Liver (tissue), 9 donors: ENCODE measurements around the gene PRC1. TPM values are rescaled to one million over a fixed set of nuclear protein-coding genes. Genes with fewer than 3 reads are reported as not detected.

Source experiments
- DNase-seq: peaks from one replicate; pipeline ENCODE4 v3.0.0-alpha.2; 2017; ENCODE audit warnings: low spot score
- H3K27ac ChIP-seq, 2 donors: one replicate each; pipeline ENCODE4 v1.7.0; 2013; ENCODE audit warnings: inconsistent platforms in 2 of 2, low read length in 2 of 2, control low read depth in 1 of 2, low read depth in 1 of 2, mild to moderate bottlenecking in 1 of 2
- H3K27me3 ChIP-seq, 4 donors: one replicate each; pipeline versions ENCODE4 v1.6.1 to v1.7.0; 2013; ENCODE audit warnings: low read length in 3 of 4, inconsistent platforms in 1 of 4, mild to moderate bottlenecking in 1 of 4, moderate library complexity in 1 of 4; ENCODE audit not compliant: control insufficient read depth in 4 of 4, insufficient read depth in 4 of 4
- H3K36me3 ChIP-seq, 4 donors: one replicate each; pipeline versions ENCODE4 v1.6.1 to v1.7.0; 2013; ENCODE audit warnings: low read length in 3 of 4, mild to moderate bottlenecking in 3 of 4, low read depth in 1 of 4, moderate library complexity in 1 of 4; ENCODE audit not compliant: control insufficient read depth in 4 of 4, insufficient read depth in 3 of 4
- H3K4me1 ChIP-seq, 4 donors: one replicate each; pipeline versions ENCODE4 v1.6.1 to v1.7.0; 2013; ENCODE audit warnings: low read length in 3 of 4, mild to moderate bottlenecking in 3 of 4, moderate library complexity in 1 of 4; ENCODE audit not compliant: control insufficient read depth in 4 of 4, insufficient read depth in 4 of 4
- H3K4me3 ChIP-seq, 3 donors: one replicate each; pipeline versions ENCODE4 v1.6.1 to v1.7.0; 2013; ENCODE audit warnings: low read length in 3 of 3, control low read depth in 1 of 3, low read depth in 1 of 3, mild to moderate bottlenecking in 1 of 3
- H3K9ac ChIP-seq, 2 donors: one replicate each; pipeline ENCODE4 v1.7.0; 2013; ENCODE audit warnings: low read length in 2 of 2, mild to moderate bottlenecking in 2 of 2, moderate library complexity in 2 of 2, control low read depth in 1 of 2, low read depth in 1 of 2
- H3K9me3 ChIP-seq, 4 donors: one replicate each; pipeline versions ENCODE4 v1.6.1 to v1.7.0; 2013; ENCODE audit warnings: low read length in 3 of 4; ENCODE audit not compliant: control insufficient read depth in 4 of 4
- ATF3 ChIP-seq: IDR thresholded peaks from 2 replicates; pipeline ENCODE4 v1.6.1; 2016; ENCODE audit warnings: antibody characterized with exemption
- CTCF ChIP-seq: fragments of 150-350 bp; IDR thresholded peaks from 2 replicates; pipeline ENCODE4 v1.5.1; 2017; ENCODE audit warnings: improper control_type of control experiment, low read depth, low read length; ENCODE audit not compliant: missing input control
- EGR1 ChIP-seq, 2 donors: IDR thresholded peaks; 2 replicates each; pipeline ENCODE4 v1.6.1; 2016 to 2018; ENCODE audit warnings: antibody characterized with exemption in 2 of 2, low read depth in 2 of 2
- FOXA1 ChIP-seq: IDR thresholded peaks from 2 replicates; pipeline ENCODE4 v1.6.1; 2016; ENCODE audit warnings: antibody characterized with exemption
- FOXA2 ChIP-seq: IDR thresholded peaks from 2 replicates; pipeline ENCODE4 v1.6.1; 2016; ENCODE audit warnings: antibody characterized with exemption
- GABPA ChIP-seq, 2 donors: IDR thresholded peaks in 1 of 2; conservative IDR thresholded peaks in 1 of 2; 2 replicates each; pipeline ENCODE4 v1.6.1; 2016; ENCODE audit warnings: antibody characterized with exemption in 2 of 2, mild to moderate bottlenecking in 1 of 2, moderate library complexity in 1 of 2
- HNF4A ChIP-seq, 2 donors: conservative IDR thresholded peaks; 2 replicates each; pipeline ENCODE4 v1.6.1; 2016; ENCODE audit warnings: antibody characterized with exemption in 2 of 2, mild to moderate bottlenecking in 2 of 2
- HNF4G ChIP-seq: IDR thresholded peaks from 2 replicates; pipeline ENCODE4 v1.6.1; 2016; ENCODE audit warnings: antibody characterized with exemption
- JUND ChIP-seq, 2 donors: IDR thresholded peaks; 2 replicates each; pipeline ENCODE4 v1.6.1; 2016; ENCODE audit warnings: antibody characterized with exemption in 2 of 2
- NR2F2 ChIP-seq: IDR thresholded peaks from 2 replicates; pipeline ENCODE4 v1.6.1; 2016; ENCODE audit warnings: antibody characterized with exemption
- REST ChIP-seq: IDR thresholded peaks from 2 replicates; pipeline ENCODE4 v1.6.1; 2016; ENCODE audit warnings: antibody characterized with exemption, mild to moderate bottlenecking
- RXRA ChIP-seq, 2 donors: IDR thresholded peaks; 2 replicates each; pipeline ENCODE4 v1.6.1; 2017 to 2018; ENCODE audit warnings: antibody characterized with exemption in 2 of 2, mild to moderate bottlenecking in 1 of 2
- YY1 ChIP-seq: IDR thresholded peaks from 2 replicates; pipeline ENCODE4 v1.6.1; 2016; ENCODE audit warnings: antibody characterized with exemption, mild to moderate bottlenecking
- ZBTB33 ChIP-seq: IDR thresholded peaks from 2 replicates; pipeline ENCODE4 v1.6.1; 2016; ENCODE audit warnings: antibody characterized with exemption
- WGBS: extraction: QIAGEN DNeasy Blood & Tissue Kit; methylation state at CpG from one replicate; pipeline ENCODE4 v1.1.7; 2013; 5-methylcytosine and 5-hydroxymethylcytosine counted together
- polyA plus RNA-seq, 2 donors: library from polyadenylated mRNA; stranded (reverse) in 1 of 2; unstranded in 1 of 2; fragments of 200-250 nt in 1 of 2; fragments of >200 nt in 1 of 2; fragmentation: Nextera tagmentation in 1 of 2; extraction: Ambion mirVana in 1 of 2; gene quantifications; one replicate each; pipeline versions ENCODE4 v1.2.1 to v1.2.3, GENCODE V29; 2013 to 2015
- total RNA-seq, 2 donors: library from RNA; depleted of rRNA; stranded (reverse); fragments of >200 nt; gene quantifications; one replicate each; pipeline ENCODE4 v1.2.3, GENCODE V29; 2014
- donor health status: healthy.
- donor health status: healthy.
- donor health status: healthy.
- donor health status: healthy.
- donor health status: healthy.

PRC1 gene
- total and polyA plus RNA-seq, 4 donors: 2.1 to 128 (median 5.6) TPM

GRCh38 chr15:90949979-90950675 lies 44.2 kb downstream of the PRC1 start:
- H3K27me3 ChIP-seq: no peaks in the 10 kb centered on the region
- DNase-seq: no peak
- no peak overlapping the region for H3K4me3 ChIP-seq
- H3K36me3 ChIP-seq: peaks cover 17 to 68% (median 25%) of the 10 kb centered on the region in 4 donors
- H3K4me1 ChIP-seq: peaks cover 0 to 4% (median 2%) of the 10 kb centered on the region in 4 donors
- H3K9me3 ChIP-seq: no peaks in the 10 kb centered on the region
- H3K27ac ChIP-seq: no peak overlapping the region
- WGBS: 96% methylated on average over 23 of the region's 23 CpGs
- H3K9ac ChIP-seq: no peak overlapping the region
- no peak for TF ChIP-seq ATF3
- TF ChIP-seq NR2F2: no peak
- no peak for TF ChIP-seq FOXA1
- no peak for TF ChIP-seq REST
- TF ChIP-seq ZBTB33: no peak
- no peak for TF ChIP-seq JUND (IDR thresholded peaks at IDR 0.05)
- TF ChIP-seq GABPA (IDR thresholded peaks at IDR 0.05 in 1 of 2, conservative IDR thresholded peaks at IDR 0.05 in 1 of 2): no peak
- no peak for TF ChIP-seq EGR1 (IDR thresholded peaks at IDR 0.05; ENCODE audit: low read depth in 2 of 2)
- no peak for TF ChIP-seq FOXA2
- TF ChIP-seq YY1: no peak
- TF ChIP-seq HNF4A (conservative IDR thresholded peaks at IDR 0.05): no peak
- no peak for TF ChIP-seq CTCF
- no peak for TF ChIP-seq RXRA (IDR thresholded peaks at IDR 0.05)
- TF ChIP-seq HNF4G: no peak

- no peak for TF ChIP-seq RXRA (IDR thresholded peaks at IDR 0.05)
- TF ChIP-seq YY1: no peak
- H3K9ac ChIP-seq: no peak overlapping the region
- no peaks in the 10 kb centered on the region for H3K4me1 ChIP-seq
- H3K27ac ChIP-seq: no peak overlapping the region
- H3K27me3 ChIP-seq: no peaks in the 10 kb centered on the region
- WGBS: 97% methylated on average over 8 of the region's 8 CpGs
- no peak for DNase-seq
- H3K4me3 ChIP-seq: no peak overlapping the region
- H3K9me3 ChIP-seq: no peaks in the 10 kb centered on the region
- peaks cover 21 to 75% (median 33%) of the 10 kb centered on the region in 4 donors for H3K36me3 ChIP-seq
Measured at GRCh38 chr15:90948506-90948905, 45.8 kb downstream of the PRC1 start.
